Astrocyte (in vitro differentiated cells and primary cell): ENCODE measurements around the gene DYNLL1.

Experiments used
- CTCF ChIP-seq: IDR thresholded peaks from 2 replicates; pipeline ENCODE4 v1.5.1; 2011; ENCODE audit warnings: low read depth, mild to moderate bottlenecking, inconsistent platforms, low read length, moderate library complexity; ENCODE audit not compliant: insufficient read depth
- EZH2 ChIP-seq: IDR thresholded peaks from 2 replicates; pipeline ENCODE4 v1.6.1; 2012; ENCODE audit warnings: mild to moderate bottlenecking, low read length, inconsistent platforms; ENCODE audit not compliant: insufficient read depth

- TF ChIP-seq CTCF (no peak), EZH2 (no peak)
Observed at GRCh38 chr12:120515496-120515895, 19.6 kb downstream of the DYNLL1 start.
